CD4-positive, CD25-positive, alpha-beta regulatory T cell (primary cell): ENCODE measurements around the gene TMEM161B. TPM values are rescaled to one million over a fixed set of nuclear protein-coding genes. Genes with fewer than 3 reads are reported as not detected.

Source experiments
- ATAC-seq, 2 donors: fragments of 150-1000 bp; cut with Tn5 transposase; one replicate each; pipeline ENCODE4 v1.10.0; 2021; ENCODE audit warnings: low read depth in 2 of 2, moderate number of reproducible peaks in 2 of 2, moderate library complexity in 1 of 2
- DNase-seq, 3 donors: peaks; one replicate each; pipeline versions ENCODE4 v3.0.0 to v3.0.0-alpha.2; 2012 to 2022; ENCODE audit warnings: mixed read lengths in 1 of 3
- H3K27ac ChIP-seq: one replicate; pipeline ENCODE4 v1.7.0; 2013; ENCODE audit warnings: mild to moderate bottlenecking, low read length; ENCODE audit not compliant: insufficient read depth, poor library complexity, severe bottlenecking
- H3K27me3 ChIP-seq: one replicate; pipeline ENCODE4 v1.7.0; 2013; ENCODE audit warnings: low read length; ENCODE audit not compliant: control insufficient read depth, insufficient read depth
- H3K36me3 ChIP-seq: one replicate; pipeline ENCODE4 v1.7.0; 2013; ENCODE audit warnings: mild to moderate bottlenecking, low read length, moderate library complexity; ENCODE audit not compliant: control insufficient read depth, insufficient read depth
- H3K4me1 ChIP-seq: 2 replicates; pipeline ENCODE4 v1.7.0; 2013; ENCODE audit warnings: mild to moderate bottlenecking, low read length; ENCODE audit not compliant: insufficient read depth, control insufficient read depth, poor library complexity, severe bottlenecking
- H3K4me3 ChIP-seq: one replicate; pipeline ENCODE4 v1.7.0; 2013; ENCODE audit warnings: low read depth, mild to moderate bottlenecking, low read length, moderate library complexity
- H3K9me3 ChIP-seq, 2 experiments: 1 replicate in 1 of 2; 2 replicates in 1 of 2; pipeline ENCODE4 v1.7.0; 2013; ENCODE audit warnings: low read length in 2 of 2, mild to moderate bottlenecking in 1 of 2, moderate library complexity in 1 of 2; ENCODE audit not compliant: control insufficient read depth in 2 of 2
- H3K27ac Mint-ChIP-seq, 3 donors: one replicate each; pipeline ENCODE4 v1.8.0; 2020 to 2022; ENCODE audit warnings: mild to moderate bottlenecking in 3 of 3, mixed read lengths in 3 of 3, moderate library complexity in 2 of 3
- H3K27me3 Mint-ChIP-seq: one replicate; pipeline ENCODE4 v1.8.0; 2022; ENCODE audit warnings: mild to moderate bottlenecking, mixed read lengths
- H3K36me3 Mint-ChIP-seq: one replicate; pipeline ENCODE4 v1.8.0; 2020; ENCODE audit warnings: mixed read lengths
- H3K4me1 Mint-ChIP-seq, 4 donors: one replicate each; pipeline ENCODE4 v1.8.0; 2020 to 2022; ENCODE audit warnings: mixed read lengths in 4 of 4, mild to moderate bottlenecking in 1 of 4
- H3K4me3 Mint-ChIP-seq, 4 donors: one replicate each; pipeline ENCODE4 v1.8.0; 2020 to 2022; ENCODE audit warnings: mild to moderate bottlenecking in 4 of 4, mixed read lengths in 4 of 4, moderate library complexity in 3 of 4
- H3K9me3 Mint-ChIP-seq, 7 donors: one replicate each; pipeline ENCODE4 v1.8.0; 2020 to 2022; ENCODE audit warnings: mixed read lengths in 7 of 7, mild to moderate bottlenecking in 3 of 7, moderate library complexity in 2 of 7
- polyA plus RNA-seq, 4 donors: library from polyadenylated mRNA; unstranded; fragments of 300-500 nt; fragmentation: Illumina TruSeq; gene quantifications; one replicate each; pipeline ENCODE4 v1.2.3, GENCODE V29; 2021
- total RNA-seq: library from RNA; stranded (reverse); gene quantifications from one replicate; pipeline ENCODE4 v1.2.3, GENCODE V29; 2022

Gene TMEM161B
- total and polyA plus RNA-seq, 5 donors from 2014 or later = 7.4 to 30.1 (median 13.8) TPM

DNA sequence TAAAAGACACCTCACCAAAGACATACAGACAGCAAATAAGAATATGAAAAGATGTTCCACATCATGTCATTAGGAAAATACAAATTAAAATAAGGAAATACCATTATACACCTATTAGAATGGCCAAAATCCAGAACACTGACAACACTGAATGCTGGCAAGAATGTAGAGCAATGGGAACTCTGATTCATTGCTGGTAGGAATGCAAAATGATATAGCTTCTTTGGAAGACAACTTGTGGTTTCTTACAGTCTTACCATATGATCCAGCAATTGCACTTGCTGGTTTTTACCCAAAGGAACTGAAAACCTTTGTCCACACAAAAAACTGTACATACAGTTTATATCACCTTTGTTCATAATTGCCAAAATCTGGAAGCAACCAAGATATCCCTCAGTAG lies 6.5 kb downstream of the TMEM161B start:
- no peak overlapping the region for H3K4me3 ChIP-seq
- H3K27me3 Mint-ChIP-seq = no peaks in the 10 kb centered on the region
- H3K36me3 ChIP-seq = peaks cover 6% of the 10 kb centered on the region
- H3K36me3 Mint-ChIP-seq = peaks cover 38% of the 10 kb centered on the region
- no peak for ATAC-seq
- no peak overlapping the region for H3K27ac ChIP-seq
- no peak for DNase-seq
- no peak overlapping the region for H3K27ac Mint-ChIP-seq
- H3K4me1 Mint-ChIP-seq = peaks cover 27 to 50% (median 34%) of the 10 kb centered on the region in 4 donors
- H3K9me3 ChIP-seq = no peaks in the 10 kb centered on the region
- H3K9me3 Mint-ChIP-seq = peaks cover 0 to 3% (median 0%) of the 10 kb centered on the region in 7 donors
- no peaks in the 10 kb centered on the region for H3K27me3 ChIP-seq
- H3K4me1 ChIP-seq = no peaks in the 10 kb centered on the region
- no peak overlapping the region for H3K4me3 Mint-ChIP-seq

DNA sequence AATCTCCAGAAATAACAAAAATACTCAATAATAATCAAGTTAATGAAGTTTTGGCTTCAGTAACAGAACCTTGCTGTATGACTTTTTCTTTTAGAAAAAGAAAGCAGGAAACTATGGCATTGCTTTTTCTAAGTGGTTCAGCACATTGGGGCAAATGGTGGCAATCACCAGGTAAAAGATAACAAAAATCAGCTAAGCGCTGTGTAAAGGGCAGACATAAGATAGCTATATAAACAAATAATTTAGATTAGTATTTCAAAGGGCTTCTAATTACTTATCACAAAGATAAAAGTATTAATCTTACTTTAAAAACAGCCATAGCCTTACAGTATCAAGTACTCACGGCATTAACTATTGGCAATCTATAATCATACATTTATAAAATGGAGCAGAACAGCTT lies 10.0 kb downstream of the TMEM161B start:
- no peak overlapping the region for H3K4me3 Mint-ChIP-seq
- H3K27me3 Mint-ChIP-seq = no peaks in the 10 kb centered on the region
- no peaks in the 10 kb centered on the region for H3K4me1 ChIP-seq

DNA sequence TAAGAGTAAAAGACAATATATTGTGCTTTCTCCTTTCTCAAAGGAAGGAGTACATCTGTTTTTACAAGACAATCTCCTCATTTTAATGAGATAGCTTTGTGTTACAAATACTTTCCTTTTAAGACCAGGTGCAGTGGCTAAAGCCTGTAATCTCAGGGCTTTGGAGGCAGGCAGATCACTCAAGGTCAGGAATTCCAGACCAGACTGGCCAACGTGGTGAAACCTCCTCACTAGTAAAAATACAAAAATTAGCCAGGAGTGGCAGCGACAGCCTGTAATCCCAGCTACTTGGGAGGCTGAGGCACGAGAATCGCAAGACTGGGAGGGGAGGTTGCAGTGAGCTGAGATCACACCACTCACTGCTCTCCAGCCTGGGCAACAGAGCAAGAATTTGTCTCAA lies 11.8 kb downstream of the TMEM161B start:
- H3K4me3 ChIP-seq = no peak overlapping the region
- H3K36me3 ChIP-seq = peaks cover 7% of the 10 kb centered on the region
- Mint-ChIP-seq H3K9me3 (peaks cover 0 to 3% (median 0%) of the 10 kb centered on the region in 7 donors), H3K27me3 (no peaks in the 10 kb centered on the region), H3K36me3 (peaks cover 31% of the 10 kb centered on the region), H3K27ac (no peak overlapping the region), H3K4me1 (peaks cover 24 to 58% (median 39%) of the 10 kb centered on the region in 4 donors), H3K4me3 (no peak overlapping the region)
- no peak overlapping the region for H3K27ac ChIP-seq
- no peak for ATAC-seq
- H3K4me1 ChIP-seq = no peaks in the 10 kb centered on the region
- no peak for DNase-seq
- no peaks in the 10 kb centered on the region for H3K27me3 ChIP-seq
- H3K9me3 ChIP-seq = no peaks in the 10 kb centered on the region

More for the DNA sequence above, 10.0 kb downstream of the TMEM161B start:
- Mint-ChIP-seq H3K4me1 (peaks cover 30 to 54% (median 40%) of the 10 kb centered on the region in 4 donors), H3K27ac (no peak overlapping the region), H3K9me3 (peaks cover 0 to 3% (median 0%) of the 10 kb centered on the region in 7 donors), H3K36me3 (peaks cover 29% of the 10 kb centered on the region)
- no peaks in the 10 kb centered on the region for H3K9me3 ChIP-seq
- DNase-seq = no peak
- H3K36me3 ChIP-seq = peaks cover 6% of the 10 kb centered on the region
- H3K27ac ChIP-seq = no peak overlapping the region
- no peak for ATAC-seq
- no peak overlapping the region for H3K4me3 ChIP-seq
- no peaks in the 10 kb centered on the region for H3K27me3 ChIP-seq

DNA sequence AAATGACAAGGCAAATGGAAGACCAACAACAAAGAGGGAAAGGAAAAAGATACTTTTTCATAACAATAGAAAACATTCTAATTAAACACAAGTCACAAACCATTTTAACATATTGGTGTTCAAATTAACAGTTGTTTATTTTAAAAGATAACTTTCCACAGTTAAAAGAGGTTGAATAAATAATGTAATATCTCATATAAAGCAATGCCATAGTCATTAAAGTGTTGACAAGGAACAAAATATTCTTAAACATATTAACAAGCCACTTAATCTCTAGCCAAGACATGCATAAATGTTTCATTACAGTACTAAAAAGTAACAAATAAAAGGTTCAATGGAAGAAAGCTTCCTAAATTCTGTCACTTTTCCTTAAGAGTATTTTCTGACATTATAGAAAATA lies 12.6 kb downstream of the TMEM161B start:
- peaks cover 7% of the 10 kb centered on the region for H3K36me3 ChIP-seq
- peaks cover 25% of the 10 kb centered on the region for H3K36me3 Mint-ChIP-seq
- no peak overlapping the region for H3K4me3 Mint-ChIP-seq
- ATAC-seq (no peak), DNase-seq (no peak)
- no peaks in the 10 kb centered on the region for H3K27me3 ChIP-seq
- H3K9me3 Mint-ChIP-seq = peaks cover 0 to 3% (median 0%) of the 10 kb centered on the region in 7 donors
- H3K9me3 ChIP-seq = no peaks in the 10 kb centered on the region
- peaks cover 22 to 58% (median 36%) of the 10 kb centered on the region in 4 donors for H3K4me1 Mint-ChIP-seq
- no peak overlapping the region for H3K27ac ChIP-seq
- no peak overlapping the region for H3K4me3 ChIP-seq
- H3K27ac Mint-ChIP-seq = no peak overlapping the region
- H3K27me3 Mint-ChIP-seq = no peaks in the 10 kb centered on the region
- no peaks in the 10 kb centered on the region for H3K4me1 ChIP-seq

DNA sequence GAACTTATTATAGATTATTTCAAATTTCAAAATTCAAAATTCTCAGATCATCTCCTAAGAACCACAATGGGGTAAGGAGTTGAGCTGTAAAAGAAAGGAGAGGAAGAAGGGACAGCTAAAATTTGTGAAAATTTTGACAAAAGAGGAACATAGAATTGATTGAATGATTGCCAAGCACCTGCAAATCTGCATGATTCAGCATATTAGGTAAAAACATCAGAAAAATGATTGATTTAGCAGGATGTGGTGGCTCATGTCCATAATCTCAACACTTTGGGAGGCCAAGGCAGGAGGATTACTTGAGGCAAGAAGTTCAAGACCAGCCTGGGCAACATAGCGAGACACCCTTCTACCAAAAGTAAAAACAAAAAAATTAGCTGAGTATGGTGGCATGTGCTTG lies 14.3 kb downstream of the TMEM161B start:
- Mint-ChIP-seq H3K4me1 (peaks cover 30 to 75% (median 51%) of the 10 kb centered on the region in 4 donors), H3K9me3 (peaks cover 0 to 5% (median 0%) of the 10 kb centered on the region in 7 donors), H3K27me3 (no peaks in the 10 kb centered on the region), H3K27ac (no peak overlapping the region), H3K36me3 (peaks cover 31% of the 10 kb centered on the region), H3K4me3 (no peak overlapping the region)
- no peak for DNase-seq
- Histone ChIP-seq H3K27me3 (no peaks in the 10 kb centered on the region), H3K9me3 (no peaks in the 10 kb centered on the region), H3K4me1 (no peaks in the 10 kb centered on the region), H3K4me3 (no peak overlapping the region), H3K27ac (no peak overlapping the region), H3K36me3 (peaks cover 6% of the 10 kb centered on the region)
- ATAC-seq = no peak

DNA sequence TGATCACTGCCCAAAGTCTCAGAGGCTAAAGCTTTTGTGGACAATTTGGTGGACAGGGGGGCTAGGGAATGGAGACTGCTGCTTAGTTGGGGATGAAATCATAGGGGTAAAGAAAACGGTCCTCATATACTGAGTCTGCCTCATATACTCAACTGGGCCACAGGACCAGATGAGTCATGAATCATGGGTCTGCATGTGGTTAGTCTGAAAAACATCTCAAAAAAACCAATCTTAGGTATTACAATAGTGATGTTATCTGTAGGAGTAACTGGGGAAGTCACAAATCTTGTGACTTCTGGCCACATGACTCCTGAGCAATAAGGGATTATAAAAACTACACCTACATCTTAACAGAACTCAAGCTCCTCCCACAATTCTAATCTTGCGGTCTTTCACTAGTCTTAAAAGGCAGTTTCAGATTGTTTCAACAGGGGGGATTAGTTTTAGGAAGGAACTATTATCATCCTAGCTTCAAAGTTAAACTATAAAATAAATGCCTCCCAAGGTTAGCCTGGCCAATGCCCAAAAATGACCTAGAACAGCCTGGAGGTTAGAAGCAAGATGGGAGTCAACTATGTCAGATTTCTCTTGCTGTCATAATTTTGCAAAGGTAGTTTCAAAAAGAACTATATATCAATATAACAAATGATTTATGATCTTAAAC lies 17.5 kb downstream of the TMEM161B start:
- peak overlapping the region in 3 of 4 donors; percentile 25 to 72 (median 40) for H3K4me3 Mint-ChIP-seq

DNA sequence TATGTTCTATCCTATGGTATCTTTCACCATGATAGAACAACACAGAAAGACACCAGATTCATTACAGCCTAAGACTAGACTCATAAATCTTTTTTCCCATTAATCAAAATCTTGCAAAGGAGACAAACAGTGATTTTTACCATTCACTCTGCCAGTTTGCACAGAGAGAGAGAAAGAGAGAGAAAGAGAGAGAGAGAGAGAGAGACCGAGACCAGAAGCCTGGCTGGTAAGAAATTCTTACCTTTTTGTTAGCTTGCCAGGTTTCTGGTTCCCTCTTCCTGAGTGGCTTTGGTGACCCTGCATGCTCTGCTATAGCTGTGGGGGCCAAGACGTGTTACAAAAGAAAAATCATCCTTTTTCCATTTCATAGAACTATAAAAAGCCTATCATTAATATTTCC lies 18.6 kb downstream of the TMEM161B start:
- H3K27ac Mint-ChIP-seq = peak overlapping the region in 2 of 3 donors; percentile 33 to 38
- H3K9me3 ChIP-seq = no peaks in the 10 kb centered on the region

More for the DNA sequence above, 17.5 kb downstream of the TMEM161B start:
- Histone ChIP-seq H3K9me3 (no peaks in the 10 kb centered on the region), H3K36me3 (peaks cover 4% of the 10 kb centered on the region), H3K4me1 (peaks cover 5% of the 10 kb centered on the region), H3K27me3 (no peaks in the 10 kb centered on the region), H3K4me3 (no peak overlapping the region), H3K27ac (peak overlapping the region; percentile 43)
- no peaks in the 10 kb centered on the region for H3K27me3 Mint-ChIP-seq
- ATAC-seq (peak; percentile 94 to 95), DNase-seq (peak; percentile 6 to 63 (median 44))
- peaks cover 0 to 5% (median 0%) of the 10 kb centered on the region in 7 donors for H3K9me3 Mint-ChIP-seq
- H3K36me3 Mint-ChIP-seq = peaks cover 37% of the 10 kb centered on the region
- H3K27ac Mint-ChIP-seq = peak overlapping the region; percentile 33 to 90 (median 55)
- H3K4me1 Mint-ChIP-seq = peaks cover 35 to 89% (median 59%) of the 10 kb centered on the region in 4 donors

More for the DNA sequence above, 18.6 kb downstream of the TMEM161B start:
- ATAC-seq = no peak
- Mint-ChIP-seq H3K27me3 (no peaks in the 10 kb centered on the region), H3K4me1 (peaks cover 38 to 88% (median 56%) of the 10 kb centered on the region in 4 donors), H3K4me3 (peak overlapping the region in 1 of 4 donors; percentile 33), H3K36me3 (peaks cover 33% of the 10 kb centered on the region), H3K9me3 (peaks cover 0 to 3% (median 0%) of the 10 kb centered on the region in 7 donors)
- Histone ChIP-seq H3K27me3 (no peaks in the 10 kb centered on the region), H3K36me3 (peaks cover 4% of the 10 kb centered on the region), H3K4me3 (no peak overlapping the region), H3K27ac (no peak overlapping the region), H3K4me1 (peaks cover 5% of the 10 kb centered on the region)
- DNase-seq = no peak
